MM.1S (cell line): ENCODE data around the gene PRKG2.

Experiments used
- CTCF ChIP-seq: fragments of 300-600 bp; sonication (generic); IDR thresholded peaks from 2 replicates; pipeline ENCODE4 v1.5.1; 2016; ENCODE audit warnings: antibody characterized with exemption, low read length, mixed read lengths
- EZH2 ChIP-seq: fragments of 300-600 bp; sonication (generic); optimal IDR thresholded peaks from 2 replicates; pipeline ENCODE3; 2017; ENCODE audit warnings: low read depth, mild to moderate bottlenecking, antibody characterized with exemption, low read length, mixed read lengths

GRCh38 chr4:81180916-81181315, 34.1 kb downstream of the PRKG2 start:
- TF ChIP-seq CTCF, result no peak
- no peak for TF ChIP-seq EZH2
